COLO668 (cell line): Measurements from ENCODE around the gene EIF3I.
A peak's percentile ranks its signal among the peaks of the same experiment; 100 is the strongest.

Experiments
- DNase-seq: peaks from one replicate; lab custom pipeline; 2025; ENCODE audit not compliant: unreplicated experiment; lab: John Stamatoyannopoulos, UW

EIF3I gene

DNA sequence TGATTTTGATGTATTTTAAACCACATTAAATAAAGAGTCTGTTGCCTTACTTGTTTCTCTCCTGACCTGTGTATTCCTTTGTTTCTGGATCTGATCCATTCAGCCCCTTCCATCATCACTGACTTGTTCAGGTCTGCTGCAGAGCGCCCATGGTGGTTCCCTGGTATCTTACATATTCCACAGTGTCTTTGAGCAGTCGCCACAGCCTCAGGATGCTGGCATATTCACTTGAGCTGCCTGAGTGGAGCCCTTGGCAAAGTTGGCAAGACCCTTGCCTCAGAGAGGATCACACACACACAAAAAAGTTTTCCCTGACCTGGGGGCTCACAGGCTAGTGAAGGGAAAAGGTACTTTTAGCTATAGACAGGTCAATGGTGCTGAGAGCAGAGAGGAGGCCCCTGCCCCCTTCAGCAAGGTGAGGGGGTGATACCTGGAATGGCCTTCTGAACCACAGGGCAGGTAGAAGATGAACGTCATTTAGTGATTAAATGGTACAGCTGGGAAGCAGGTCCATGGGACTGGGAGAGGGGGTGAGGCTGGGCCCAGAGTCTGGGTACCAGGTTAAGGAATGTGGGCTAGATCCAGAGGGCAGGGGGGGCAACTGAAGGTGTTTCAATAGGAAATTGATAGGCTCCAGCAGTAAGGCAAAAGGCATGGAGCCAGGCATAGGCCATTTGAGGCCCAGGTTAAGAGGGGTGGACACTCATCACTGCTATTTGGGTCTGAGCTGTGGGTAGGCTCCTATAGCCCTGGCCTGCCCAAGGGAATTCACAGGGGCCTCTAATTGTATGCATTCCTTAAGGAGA, 23.8 kb upstream of the EIF3I start:
- DNase-seq: no peak

DNA sequence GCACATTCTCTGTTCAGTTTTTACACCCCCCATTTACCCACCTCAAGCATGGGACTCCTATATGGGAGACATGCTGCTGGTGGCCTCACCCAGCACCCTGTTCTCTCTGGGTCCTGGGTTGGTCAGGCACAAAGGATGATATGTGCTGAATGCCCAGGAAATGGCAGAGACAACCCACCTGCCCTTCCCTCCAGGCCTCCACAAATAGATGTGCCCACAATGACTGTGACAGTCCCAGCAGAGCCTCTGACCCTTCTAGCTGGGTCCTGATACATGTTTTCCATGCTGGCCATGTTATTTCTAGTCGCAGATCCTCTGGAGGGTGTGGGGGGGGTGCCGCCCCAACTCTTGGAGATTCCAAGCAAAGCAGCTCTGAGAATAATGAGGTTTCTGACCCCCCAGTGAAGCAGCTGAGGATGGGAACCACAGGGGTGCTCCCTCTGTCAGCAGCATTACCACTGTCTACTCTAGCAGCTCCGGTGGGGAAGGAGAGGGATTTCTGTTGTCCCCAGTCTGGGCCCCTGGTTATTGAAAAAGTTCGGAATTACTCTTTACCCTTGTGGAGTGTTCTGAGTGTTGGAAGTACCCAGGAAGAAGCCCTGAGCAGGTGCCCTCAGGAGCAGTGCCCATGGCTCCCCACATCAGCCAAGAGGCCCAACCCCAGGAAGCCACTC, 23.0 kb upstream of the EIF3I start:
- no peak for DNase-seq

DNA sequence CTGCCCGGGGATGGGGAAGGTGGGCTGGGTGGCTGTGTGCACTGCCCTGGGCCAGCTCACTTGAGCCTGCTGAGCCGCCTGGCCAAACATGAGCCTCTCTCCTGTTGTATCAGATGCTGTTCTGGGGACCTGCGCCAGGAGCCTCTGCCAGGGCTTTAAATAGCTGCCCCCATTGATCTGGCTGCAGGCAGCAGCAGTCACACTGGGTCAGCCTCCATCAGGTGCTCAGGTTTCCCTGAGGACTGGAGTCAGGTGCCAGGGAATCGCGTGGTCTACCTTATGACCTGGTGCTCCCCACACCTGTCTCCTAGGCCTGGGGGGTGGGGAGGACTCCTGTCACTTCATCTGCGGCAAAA, 22.5 kb upstream of the EIF3I start:
- DNase-seq: peak; percentile 84

DNA sequence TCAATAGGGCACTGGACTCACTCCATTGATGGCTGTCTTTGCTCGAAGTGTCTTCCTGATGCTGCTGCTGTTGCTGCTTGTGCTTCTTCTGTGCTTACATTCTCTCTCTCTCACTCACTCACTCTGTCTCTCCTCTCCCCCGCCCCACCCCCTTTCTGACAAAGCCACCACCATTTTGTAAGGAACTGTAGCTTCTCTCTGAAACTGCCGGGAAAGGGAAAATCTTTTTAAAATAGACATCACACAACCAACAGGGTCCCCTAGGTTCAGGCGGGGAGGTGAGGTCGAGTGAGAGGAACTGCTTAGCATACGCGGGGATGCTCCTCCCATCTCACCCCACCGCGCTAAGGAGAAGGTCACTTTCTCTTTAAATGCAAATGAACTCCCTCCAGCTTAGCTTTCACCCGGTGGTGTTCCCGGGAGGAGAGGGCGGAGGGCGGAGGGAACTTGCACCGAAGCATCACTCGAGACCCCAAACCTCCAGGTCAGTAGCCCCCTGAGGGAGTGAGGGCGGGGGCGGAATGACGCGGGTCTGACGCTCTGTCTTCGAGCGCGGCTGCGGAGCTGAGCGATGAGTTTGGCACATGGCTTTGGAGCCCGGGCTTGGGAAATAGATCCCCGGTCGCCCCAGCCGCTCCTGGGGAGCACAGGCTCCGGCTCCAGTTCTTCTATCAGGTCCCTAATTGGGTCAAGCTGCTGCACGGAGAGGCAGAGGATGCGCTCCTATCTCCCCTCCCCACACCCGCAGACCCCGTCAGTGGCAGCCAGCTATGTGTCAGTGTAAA, 21.8 kb upstream of the EIF3I start, which contains the start of gene CCDC28B:
Gene CCDC28B (plus strand): TSS at position 370 of the 785 bp plus-strand sequence. CDS start 1,341 bp downstream, outside the sequence.
- DNase-seq: peak; percentile 84

DNA sequence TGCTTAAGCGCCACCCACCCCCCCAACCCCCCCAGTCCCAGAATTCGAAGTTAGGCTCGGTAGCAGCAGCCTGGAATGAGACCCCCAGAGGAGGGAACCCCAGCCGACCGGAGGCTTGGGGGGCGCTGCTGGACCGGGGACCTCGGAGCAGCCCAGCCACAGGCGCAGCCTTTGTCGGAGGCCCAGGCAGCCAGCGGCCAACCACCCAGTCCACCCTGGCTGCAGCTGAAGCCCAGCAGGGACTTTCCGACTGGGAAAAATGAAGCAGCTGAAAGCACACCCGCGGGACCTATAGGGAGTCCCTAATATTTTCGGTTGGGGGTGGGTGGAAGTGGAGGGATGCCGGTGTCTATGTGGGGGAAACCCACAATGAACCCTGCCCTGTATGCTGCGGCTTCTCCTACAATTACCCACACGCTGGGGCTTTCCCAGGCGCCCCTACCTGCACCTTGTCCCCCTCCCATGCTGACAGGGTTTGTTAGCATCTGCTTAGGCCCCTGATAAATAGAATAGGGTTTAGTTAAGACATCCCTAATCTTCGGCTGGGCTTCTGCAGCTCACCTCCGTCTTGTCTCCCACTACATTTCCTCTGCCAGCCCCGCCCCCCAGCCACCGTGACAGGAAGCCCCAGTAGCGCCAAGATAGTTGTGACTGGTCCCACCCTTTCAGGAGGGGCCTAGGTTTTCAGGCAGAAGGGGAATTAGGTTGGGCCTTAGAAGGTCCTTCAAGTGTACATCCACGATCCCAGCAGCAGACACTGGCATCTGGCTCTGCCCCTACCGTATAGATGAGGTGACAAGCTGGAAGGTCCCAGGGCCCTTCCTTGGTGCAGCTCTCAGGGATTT, 21.0 kb upstream of the EIF3I start:
- DNase-seq: peak; percentile 79

DNA sequence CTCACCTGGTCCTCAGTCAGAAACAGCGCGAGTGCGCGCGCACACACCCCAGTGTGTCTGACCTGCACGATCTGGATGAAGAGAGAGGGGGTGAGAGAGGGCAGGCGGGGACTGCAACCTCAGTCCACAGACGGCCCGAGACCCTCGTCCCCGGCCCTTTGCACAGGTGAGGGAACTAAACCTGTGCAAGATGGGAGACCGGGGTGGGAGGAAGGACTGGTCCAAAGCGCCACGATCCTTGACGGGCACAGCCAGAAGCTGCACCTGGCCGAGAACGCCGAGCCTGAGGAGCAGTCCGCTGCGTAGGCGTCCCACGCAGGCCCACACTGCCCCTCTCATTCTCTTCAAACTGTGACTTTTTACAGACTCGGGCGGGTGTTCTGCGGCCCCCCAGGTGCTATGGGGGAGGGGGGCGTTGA, 17.3 kb upstream of the EIF3I start:
- DNase-seq: no peak

DNA sequence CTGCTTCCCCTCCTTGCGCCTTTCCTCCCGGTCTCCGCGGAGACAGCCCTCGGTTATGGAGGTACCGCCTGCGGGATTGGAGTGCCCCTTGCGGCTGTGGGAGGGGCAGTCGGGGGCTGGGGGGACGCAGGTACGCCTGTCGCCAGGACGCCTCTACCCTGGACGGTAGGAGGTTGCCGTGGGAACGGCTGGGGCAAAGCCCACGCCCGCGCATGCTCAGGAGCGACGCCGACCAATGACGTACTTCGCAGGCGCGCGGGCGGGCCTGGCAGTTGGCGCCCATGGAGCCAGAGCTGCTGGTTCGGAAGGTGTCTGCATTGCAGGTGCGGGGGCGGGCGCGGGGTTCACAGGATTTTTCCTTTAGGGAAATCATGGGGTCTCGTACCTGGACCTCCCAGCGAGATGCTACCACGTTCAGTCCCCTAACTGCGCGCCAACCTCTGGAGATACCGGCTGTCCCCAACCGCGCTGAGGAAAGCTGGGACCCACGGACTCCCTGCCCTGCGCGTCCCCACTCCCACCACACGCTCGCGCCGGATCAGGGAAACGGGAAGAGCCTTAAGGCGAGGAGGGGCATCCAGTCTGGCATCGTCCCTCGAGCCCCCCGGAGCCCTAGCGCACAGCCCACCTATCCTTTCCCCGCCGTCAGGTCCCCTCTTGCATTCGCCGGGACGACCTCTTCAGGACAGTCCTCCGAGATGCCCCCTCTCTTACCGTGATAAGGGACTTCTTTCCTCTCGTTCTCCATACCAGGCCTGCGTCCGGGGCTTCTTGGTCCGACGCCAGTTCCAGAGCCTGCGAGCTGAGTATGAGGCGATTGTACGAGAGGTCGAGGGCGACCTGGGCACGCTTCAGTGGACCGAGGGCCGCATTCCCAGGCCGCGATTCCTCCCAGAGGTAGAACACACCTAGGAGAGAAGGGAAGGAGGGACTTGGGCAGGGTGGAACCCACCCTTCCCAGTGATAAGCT, 16.5 kb upstream of the EIF3I start, which contains the start of gene IQCC:
Gene IQCC (plus strand): TSS at position 271 of the 970 bp plus-strand sequence. CDS start 11 bp downstream, at position 282.
- peak; percentile 99 for DNase-seq

DNA sequence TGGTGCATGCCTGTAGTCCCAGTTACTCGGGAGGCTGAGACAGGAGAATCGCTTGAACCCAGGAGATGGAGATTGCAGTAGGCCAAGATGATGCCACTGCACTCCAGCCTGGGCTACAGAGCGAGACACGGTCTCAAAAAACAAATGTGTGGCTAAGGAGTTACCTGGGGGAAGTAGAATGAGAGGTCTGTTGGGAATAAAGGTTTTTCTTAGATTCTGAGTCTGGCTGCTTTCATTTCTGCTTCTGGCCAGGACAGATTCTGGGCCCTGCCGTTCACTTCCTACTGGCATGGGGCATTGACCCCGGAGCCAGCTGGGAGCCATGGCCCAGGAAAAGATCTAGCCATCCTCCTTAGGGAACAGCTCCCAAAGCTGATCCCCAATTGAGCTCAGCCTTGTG, 13.7 kb upstream of the EIF3I start:
- DNase-seq: no peak

DNA sequence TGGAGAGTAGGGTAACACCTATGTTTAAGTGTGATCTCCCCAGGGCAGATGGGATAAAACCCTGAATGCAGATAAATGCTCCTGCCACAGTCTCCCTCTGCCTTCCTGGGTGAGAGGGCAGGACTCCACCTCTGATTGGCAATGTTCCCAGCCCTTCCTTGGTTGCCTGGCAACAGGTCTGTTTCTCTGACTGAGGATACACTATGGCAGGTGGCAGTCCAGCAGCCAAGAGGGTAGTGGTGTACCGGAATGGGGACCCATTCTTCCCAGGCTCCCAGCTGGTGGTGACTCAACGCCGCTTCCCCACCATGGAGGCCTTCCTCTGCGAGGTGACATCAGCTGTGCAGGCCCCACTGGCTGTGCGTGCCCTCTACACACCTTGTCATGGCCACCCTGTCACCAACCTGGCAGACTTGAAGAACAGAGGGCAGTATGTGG, 13.3 kb upstream of the EIF3I start, which contains the start of gene DCDC2B:
Gene DCDC2B (plus strand): TSS at position 199 of the 438 bp plus-strand sequence. CDS start 5 bp downstream, at position 204.
- peak; percentile 100 for DNase-seq

DNA sequence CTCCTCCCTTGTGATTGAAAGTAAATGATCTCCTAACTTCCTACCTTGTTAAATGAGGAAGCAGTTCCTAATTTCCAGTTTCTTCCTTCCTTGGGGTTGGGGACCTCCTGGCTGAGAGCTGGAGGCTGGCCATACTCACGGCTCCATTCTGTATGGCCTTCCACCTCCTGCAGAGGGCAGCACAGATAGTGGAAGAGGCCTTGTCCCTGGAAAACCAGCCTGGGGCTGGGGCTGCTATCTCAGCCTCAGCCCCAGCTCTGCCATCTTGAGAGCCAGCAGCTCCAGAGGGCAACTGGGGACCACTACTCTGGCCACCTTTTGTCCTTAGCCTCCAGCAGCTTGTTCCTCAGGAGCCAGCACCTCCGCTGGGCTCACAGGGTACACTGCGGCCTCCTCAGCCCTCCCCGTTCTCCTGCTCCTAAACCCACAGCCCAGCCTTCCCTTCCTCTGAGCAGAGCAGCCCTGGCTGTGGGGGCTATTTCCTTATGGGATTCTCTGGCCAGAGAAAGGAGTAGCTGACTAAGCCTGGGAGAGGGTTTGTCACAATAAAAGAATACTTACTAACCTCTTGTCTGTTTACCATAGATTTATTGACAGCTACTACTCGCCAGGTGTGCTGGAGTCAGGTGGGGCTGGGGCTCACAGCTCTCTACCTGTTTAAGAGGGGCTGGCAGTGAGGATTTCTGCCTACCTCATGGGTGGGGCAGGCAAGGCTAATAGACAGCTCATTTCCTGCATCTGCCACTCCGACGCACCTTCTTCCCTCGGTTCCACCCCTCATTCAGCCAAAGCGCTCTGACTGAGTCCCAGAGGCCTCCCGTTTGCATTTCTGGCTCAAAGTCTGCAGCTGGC, 6.4 kb upstream of the EIF3I start:
- peak; percentile 94 for DNase-seq

DNA sequence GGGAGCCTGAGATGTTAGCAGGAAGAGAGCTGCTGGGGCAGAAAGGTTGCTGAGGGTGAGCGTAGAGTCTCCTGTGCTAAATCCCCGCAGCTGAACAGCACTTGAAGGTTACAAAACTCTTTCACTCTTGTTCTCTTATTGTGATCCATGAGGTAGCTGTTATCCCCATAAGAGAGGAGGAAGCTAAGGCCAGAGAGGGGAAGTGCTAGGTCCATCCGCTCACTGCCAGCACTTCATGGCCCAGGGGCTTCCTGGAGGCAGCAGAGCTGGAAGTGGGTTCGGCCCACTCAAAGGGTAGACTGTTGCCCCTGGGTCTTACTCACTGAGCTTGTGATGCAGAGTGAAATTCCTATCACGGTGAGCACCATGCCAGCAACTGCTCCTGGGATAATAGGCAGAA, 5.6 kb upstream of the EIF3I start:
- no peak for DNase-seq

DNA sequence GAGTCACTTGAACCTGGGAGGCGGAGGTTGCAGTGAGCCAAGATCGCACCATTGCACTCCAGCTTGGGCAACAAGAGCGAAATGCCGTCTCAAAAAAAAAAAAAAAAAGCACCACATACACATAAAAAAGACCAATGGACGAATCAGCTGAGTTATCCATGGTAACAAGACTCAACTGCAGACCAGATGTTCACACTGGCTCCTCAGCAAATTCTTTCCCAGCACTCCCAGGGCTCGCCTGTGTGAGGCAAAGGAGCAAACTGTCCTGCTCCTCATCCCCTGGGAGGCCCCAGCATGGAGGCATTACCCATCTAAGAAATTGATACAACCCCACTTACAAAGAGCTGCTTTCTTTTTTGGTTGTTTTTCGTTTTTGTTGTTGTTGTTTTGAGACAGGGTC, 3.2 kb upstream of the EIF3I start:
- DNase-seq: no peak

DNA sequence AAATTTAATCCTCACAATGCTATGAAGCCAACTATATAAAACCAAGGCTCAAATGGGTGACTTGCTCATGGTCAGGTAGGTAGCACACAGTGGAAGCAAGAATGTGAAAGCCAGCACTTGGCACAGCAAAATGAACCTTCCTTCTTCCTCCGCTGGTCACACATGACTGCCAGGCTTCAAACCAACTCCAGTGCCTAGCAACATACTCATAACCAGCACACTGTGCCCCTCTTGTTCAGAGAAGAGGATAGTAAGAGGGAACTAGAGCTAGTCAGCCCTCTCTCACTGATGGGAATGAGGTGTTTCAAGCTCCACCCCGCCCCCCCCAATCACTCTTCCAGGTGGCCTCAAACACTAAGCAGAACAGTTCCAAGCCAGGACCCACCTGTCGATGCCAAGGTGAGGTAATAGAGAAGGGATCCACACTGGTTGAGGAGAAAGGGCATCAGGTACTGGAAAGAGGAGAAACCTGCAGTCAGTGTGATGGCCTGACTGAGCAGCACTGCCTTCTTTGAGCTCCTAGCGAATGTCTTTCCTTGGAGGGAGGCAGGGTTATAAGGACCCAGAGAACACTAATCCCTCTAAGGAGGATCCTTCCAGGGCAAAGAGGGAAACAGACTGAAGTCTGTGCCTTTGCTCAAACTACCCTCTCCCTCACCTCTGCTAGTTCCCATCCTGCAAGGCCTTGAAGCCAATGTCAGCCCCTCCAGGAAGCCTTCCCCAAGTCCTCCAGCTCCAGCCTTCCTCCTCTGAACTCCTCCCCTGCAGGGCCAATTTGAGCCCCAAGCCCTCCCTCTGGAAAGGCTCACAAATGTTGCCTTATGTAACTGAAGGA, 1.2 kb upstream of the EIF3I start:
- peak; percentile 84 for DNase-seq

DNA sequence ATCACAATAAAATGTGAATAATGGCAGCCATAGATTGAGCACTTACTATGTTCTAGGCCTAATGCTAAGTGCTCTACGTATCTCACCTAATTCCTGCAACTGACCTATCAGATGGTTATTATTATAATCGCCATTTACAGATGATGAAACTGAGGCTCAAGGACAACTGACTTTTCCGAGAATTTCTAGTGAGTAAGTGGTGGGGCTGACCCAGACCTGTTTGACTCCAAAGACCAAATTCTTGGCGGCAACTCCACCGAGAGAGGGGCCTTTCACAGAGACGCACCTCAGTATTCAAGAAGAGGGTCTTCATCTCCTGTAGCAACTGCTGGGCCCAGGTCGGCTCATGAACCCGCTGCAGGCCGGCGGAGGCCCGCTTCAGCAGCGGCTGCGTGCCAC, 627 bp upstream of the EIF3I start:
- no peak for DNase-seq

DNA sequence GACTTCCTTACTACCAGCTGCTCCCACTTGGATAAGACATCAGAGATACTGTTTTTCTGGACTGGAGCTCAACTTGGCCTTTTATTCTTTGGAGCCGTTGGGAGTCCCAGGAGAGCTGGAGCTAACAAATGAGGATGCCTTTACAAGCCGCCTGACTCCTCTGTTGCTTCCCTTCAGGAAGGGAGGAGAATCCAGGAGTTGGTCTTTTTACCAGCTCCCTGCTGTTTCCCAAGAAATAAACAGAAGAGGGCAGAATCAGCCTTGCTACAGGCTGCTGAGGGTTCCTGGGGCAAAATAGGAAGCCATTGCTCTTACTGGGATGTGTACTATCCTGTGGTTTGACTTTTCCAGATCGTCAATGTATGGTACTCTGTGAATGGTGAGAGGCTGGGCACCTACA, 1.5 kb downstream of the EIF3I start:
- no peak for DNase-seq

DNA sequence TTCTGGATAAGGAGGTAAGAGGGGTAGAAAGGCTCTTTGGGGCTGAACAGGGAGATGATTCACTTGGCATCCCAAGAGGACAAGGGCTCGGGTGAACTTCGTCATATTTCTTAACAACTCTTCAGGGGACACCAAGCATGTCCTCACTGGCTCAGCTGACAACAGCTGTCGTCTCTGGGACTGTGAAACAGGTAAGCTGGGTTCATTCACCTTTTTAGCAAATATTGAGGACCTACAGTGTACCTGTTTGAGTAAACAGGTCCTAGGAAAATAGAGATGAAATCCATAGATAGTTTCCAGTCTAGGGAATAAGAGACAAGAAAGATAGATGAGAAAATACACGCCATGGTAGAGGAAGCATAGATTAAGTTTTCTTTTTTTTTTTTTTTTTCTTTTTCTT, 2.1 kb downstream of the EIF3I start:
- DNase-seq: no peak

DNA sequence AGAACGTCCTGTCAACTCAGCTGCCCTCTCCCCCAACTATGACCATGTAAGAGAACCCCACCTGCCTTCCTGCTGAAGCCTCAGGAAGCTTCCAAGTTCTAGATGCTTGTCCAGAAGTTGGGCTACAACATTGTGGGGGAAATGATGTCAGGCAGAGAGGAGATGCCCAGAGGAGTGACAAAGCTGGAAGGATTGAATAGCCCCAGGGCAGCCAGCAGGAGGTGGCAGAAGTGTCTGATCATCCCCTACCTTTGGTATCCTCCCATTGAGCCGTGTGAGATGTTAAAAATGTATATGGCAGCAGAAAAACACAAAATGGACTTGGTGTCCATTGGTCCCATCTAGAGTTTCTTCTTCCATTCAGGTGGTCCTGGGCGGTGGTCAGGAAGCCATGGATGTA, 6.6 kb downstream of the EIF3I start:
- no peak for DNase-seq
